Fibroblast of gingiva (primary cell): ENCODE results near the gene RNF121.

Experiments used
- DNase-seq: peaks from one replicate; pipeline ENCODE4 v3.0.0-alpha.2; 2011; ENCODE audit warnings: low read depth

RNF121 gene

DNA sequence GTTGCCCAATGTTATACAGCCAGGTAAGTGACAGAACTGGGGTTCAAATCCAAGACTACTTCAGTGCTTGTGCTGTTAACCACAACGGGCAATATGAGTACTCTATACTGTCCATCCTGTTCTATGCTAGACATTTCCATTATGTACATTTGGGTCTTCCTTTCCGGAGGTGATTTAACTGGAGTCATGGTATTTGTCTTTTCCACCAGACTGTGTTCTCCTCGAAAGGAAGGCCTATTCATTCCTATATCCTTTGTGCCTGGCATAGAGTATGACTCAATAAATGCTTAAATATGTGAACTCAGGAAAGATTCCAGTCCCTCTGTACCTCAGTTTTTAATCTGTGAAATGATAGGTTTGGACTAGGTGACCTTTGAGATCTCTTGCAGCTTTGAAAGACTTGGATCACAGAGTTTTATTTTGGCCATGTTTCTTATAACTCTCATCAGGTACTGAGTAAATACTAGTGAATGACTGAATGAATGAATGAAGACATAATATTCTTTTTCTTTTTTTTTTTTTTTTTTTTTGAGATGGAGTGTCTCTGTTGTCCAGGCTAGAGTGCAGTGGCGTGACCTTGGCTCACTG, 6.6 kb downstream of the RNF121 start:
- DNase-seq, result no peak

DNA sequence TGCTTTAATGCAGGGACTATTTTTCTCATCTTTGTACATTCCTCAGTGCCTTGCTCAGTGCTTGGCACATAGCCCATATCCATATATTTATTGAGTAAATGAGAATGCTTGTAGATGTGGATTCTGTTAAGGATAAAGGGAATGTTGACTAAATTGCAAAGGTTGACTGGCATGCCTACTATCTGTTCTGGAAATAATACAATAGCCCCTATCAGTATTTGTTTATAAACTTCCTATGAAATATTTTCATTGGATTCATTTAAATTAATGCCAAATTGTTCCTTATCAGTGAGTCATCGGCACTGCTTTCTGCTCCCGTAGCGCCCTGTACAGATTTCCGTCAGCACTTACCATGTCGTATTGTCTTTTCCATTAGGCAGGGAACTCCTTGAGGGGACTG, 8.0 kb downstream of the RNF121 start:
- no peak for DNase-seq

DNA sequence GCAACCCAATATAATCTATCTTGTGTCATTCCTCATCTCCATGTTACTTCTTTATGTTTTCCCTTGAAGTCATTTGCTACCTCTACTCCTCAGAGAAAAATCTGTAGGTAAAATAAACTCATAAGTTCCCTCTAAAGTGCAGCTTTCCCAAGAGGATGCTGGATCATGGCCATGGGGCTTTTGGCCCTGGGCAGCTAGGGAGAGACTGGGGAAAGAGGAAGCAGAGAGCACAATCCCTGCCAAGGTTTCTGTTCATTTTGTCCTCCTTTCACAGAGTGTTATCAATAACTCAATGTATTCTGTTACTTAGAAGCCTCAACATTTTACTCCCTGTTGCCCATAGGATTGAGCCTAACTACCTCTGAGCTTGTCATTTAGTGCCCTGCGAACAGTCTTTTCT, 9.0 kb downstream of the RNF121 start:
- DNase-seq, result no peak

DNA sequence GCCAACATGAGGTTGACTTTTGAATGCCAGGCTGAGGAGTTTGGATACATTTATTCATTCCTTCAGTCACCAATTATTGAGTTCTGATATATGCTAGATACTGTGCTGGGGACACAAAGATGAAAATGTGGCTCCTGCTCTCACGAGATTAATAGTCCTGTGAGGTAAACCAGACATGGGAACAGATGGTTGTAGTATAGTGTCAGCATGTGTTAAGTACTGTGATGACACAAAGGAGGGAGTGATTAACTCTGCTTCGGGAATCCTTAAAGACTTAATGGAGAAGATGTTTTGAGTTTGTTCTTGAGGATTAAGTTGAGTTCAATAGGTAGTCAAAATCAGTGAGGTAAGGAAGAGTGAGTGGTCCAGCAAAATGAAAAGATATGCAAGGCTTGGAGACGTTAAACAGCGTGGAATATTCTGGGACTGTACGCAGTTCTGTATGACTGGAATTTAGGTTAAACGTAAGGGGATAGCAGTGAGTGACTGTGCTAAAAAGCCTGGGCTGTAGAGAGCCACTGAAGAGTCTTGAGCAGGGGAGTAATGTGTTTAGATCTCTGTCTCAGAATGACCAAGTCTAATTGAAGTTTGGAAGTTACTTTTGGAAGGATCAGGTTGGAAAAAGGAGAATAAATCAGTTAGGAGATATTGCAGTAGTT, 11.8 kb downstream of the RNF121 start:
- DNase-seq, result no peak

DNA sequence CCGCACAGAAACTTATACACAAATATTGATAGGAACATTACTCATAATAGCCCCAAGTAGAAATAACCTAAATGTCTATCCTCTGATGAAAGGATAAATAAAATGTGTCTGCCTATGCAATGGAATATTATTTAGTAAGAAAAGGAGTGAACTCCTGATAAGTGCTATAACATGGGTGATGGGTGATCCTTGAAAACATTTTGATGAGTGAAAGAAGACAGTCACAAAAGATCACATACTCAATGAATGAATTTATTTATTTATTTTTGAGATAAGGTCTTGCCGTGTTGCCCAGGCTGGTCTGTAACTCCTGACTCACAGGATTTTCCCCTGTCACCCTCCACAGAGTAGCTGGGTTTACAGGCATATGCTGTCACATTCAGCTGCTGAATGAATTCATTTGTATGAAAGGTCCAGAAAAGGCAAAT, 17.3 kb downstream of the RNF121 start:
- DNase-seq, result no peak

DNA sequence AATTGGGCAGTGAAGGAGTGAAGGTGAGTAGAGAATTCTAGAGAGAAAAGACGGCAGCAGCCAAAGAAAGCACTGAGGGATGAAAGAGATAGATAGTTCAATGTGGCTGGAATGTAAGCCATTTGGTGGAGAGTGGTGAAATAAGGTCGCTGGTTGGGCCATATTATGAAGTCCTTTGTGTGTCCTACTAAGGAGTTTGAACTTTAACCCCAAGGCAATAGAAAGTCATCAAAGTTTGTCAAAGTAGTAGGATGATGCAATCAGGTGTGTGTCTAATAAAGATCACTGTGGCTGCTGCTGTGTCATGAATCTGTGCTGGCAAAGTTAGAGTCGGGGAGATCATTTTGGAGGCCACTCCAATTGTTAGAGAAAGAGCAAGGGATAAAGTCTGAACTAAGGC, 18.7 kb downstream of the RNF121 start:
- no peak for DNase-seq

DNA sequence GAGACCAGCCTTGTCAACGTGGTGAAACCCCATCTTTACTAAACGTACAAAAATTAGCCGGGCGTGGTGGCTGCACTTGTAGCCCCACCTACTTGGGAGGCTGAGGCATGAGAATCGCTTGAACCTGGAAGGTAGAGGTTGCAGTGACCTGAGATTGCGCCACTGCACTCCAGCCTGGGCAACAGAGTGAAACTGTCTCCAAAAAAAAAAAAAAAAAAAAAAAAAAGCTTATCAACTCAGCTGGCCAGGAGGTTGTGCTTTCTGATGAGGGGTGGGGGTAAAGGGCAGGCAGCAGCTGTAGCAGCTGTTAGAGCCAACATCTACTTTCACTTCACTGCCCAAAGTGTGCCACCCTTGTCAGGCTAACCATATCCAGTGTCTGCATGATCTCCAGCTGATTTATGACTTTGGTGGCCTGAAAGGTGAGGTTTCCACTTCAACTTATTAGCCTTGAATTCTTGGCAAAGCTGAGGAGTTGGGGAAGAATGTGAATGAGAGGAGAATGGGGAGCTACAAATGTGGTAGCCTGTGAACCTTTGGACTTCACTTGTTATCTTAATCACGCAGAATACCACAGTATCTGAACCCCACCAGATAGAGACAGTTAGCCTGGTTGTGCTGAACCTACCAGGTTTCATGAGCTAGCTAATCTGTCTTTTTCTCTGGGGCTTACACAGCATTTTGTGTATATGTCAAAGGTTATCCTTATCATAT, 19.6 kb downstream of the RNF121 start:
- DNase-seq, result no peak

DNA sequence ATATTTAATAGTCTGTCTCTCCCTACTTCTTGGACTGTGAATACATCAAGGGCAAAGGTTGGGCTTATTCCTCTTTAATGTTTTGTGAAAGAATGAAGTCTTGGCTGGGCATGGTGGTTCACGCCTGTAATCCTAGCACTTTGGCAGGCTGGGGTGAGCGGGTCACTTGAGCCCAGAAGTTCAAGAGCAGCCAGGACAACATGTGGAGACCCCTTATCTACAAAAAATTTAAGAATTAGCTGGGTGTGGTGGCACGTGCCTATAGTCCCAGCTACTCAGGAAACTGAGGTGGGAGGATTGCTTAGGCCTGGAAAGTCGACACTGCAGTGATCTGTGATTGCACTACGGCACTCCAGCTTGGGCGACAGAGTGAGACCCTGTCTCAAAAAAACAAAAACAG, 20.2 kb downstream of the RNF121 start:
- DNase-seq, result no peak

DNA sequence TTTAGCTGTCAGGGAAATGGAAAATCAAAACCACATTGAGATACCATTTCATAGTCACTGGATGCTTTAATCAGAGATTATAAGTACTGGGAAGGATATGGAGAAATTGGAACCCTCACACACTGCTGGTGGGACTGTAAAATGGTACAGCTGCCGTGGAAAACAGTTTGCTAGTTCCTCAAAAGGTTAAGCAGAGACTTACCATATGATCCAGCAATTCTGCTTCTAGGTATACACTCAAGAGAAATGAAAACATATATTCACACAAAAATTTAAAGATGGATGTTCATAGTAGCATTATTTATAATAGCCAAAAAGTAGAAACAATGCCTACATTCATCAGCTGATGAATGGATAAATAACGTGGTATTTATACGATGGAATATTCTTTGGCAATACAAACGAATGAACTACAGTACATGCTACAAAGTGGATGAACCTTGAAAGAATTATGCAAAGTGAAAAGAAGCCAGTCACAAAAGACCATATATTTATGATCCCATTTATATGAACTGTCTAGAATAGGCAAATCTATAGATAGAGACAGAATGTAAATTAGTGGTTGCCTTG, 23.0 kb downstream of the RNF121 start:
- no peak for DNase-seq

DNA sequence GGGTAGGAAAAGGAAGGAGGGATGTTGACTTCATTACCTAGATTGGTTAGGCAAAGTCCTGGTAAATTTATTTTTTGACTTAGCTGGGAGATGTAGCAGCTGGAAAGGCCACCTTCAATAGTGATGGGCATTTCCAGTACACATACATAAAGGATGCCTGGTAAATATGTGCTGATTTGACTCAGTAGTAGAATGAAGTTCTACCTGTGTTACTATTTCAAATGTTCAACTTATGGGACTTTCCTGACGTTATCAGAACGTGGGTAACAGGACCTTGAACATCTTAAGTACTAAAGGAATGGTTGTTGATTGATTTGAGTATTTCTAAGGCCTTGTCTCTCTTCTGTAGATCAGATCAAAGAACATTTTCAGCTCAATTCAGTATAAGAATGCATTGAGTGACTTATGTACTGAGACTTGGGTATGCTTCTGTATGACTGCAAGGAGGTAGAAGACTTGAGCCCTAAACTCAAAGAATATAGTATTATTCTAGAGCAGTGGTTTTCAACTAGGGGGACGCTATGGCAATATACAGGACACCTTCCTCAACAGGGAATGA, 27.1 kb downstream of the RNF121 start:
- DNase-seq, result no peak

DNA sequence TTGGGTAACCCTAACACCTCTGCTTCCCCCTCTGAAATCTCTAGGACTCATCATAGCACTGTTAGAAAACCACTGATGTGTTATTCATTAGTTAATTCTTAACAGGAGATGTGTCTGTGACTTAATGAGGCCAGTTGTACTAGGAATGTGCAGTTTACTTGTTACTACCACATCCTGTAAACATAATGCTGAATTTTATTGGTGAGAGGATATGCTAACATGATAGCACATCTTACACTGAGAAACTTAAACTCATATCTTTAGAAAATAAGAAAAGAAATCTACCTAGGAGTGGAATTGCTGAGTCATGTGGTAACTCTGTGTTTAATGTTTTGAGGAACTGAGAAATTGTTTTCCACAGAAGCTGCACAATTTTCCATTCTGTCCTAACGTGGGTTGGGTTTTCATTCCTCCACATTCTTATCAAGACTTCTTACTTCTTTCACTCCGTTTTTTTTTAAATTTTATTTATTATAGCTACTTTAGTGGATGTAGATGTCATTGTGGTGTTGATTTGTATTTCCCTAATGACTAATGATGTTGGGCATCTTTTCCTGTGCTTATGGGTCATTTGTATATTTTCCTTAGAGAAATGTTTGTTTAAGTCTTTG, 33.7 kb downstream of the RNF121 start:
- DNase-seq, result peak; percentile 59

DNA sequence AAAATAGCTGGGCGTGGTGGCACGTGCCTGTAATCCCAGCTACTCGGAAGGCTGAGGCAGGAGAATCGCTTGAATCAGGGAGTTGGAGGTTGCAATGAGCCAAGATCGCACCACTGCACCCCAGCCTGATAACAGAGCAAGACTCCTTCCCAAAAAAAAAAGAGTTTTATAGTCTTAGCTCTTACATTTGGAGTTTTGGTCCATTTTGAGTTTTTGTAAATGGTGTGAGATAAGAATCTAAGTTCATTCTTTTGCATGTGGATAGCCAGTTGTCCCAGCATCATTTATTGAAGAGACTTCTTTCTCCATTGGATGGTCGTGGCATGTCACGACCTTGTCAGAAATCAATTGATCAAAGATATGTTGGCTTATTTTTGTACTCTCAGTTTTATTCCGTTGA, 34.6 kb downstream of the RNF121 start:
- DNase-seq, result no peak

DNA sequence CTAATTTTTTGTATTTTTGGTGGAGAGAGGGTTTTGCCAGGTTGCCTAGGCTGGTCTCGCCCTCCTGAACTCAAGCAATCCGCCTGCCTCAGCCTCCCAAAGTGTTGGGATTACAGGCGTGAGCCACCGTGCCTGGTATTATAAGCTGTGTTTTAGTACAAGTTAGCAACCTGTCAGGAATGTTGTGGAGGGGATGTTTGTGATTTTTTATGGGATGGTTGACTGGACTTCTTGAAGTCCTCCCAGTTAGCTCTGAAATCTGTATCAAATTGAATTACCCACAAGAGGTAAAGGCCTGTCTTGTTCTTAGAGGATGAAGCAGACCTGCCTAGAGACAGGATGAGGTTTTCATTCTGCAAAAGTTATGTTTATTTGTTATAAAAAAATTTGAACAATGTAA, 35.8 kb downstream of the RNF121 start:
- DNase-seq, result no peak

DNA sequence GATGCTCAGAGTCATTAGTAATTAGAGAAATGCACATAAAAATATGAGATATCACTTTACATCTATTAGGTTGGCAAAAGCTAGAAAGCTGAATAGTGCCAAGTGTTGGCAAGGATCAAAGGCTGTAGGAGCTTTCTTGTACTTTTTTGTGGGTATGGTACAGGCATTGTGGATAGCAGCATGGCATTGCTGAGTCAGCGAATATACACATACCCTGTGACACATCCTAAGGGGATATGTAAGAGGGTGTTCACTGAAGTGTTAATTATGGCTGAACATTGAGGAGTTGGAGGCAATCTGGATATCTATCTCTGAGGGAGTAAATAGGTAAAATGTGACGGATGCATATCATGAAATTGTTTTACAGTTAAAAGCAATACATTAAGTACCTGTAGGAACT, 42.8 kb downstream of the RNF121 start:
- DNase-seq, result no peak

DNA sequence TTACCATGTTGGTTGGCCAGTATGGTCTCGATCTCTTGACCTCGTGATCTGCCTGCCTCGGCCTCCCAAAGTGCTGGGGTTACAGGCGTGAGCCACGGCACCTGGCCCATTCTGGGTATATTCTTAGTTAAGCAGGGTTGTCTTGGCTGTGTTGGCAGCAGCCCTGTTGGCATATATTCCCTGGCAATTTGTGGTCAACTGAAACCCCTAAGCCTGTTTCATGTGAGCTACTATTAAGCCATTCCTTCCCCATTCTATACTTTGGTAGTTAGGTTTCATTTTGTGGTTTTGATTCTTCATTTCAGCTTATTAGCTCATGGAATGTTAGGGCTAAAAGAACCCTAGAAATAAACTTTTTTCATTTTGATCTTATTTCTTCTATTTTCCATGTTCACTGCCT, 47.7 kb downstream of the RNF121 start:
- no peak for DNase-seq

DNA sequence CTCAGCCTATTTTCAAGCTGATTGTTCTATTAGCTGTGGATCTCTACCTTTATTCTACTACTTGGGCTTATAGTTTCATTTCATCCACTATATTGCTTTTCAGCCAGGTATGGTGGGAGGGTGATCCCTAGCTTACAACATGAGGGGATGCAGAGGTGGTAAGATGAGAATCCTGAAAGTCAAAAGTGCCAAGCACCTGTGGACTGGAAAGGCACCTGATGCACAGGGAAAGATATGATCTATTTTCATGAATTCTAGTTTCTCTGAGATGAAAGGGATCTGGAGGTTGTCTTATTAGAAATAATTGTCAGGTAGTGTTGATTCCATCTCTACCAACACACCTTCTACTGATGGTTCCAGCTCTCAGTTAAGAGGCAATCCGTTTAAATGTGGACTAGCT, 48.2 kb downstream of the RNF121 start:
- no peak for DNase-seq

DNA sequence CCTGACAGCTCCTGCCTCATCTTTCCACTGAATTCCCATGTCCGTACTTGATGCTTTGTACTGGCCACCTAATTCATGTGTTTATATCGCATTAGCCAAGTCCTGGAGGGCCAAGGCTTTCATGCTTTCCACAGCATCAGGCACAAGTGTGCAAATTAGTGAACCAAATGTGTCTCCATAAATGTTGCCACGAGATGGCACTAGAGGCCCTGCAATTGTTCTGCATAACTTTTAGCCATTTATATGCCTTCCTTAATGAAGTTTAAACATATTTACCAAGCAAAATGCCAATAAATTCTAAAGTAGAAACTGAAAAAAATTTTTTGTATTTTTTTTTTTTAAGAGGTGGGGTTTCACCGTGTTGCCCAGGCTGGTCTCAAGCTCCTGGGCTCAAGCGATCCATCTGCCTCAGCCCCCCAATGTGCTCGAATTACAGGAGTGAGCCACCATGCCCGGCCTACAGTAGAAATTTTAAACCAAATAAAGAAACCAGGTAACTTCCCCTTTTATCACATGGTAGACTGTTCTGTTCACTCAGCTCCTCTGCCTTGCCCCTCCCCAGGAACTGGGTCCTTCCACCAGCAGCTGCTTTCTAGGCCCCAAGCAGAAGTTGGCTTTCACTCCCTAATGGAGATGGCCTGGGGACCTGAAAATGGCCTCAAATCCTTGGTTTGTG, 49.0 kb downstream of the RNF121 start:
- DNase-seq, result peak; percentile 39

DNA sequence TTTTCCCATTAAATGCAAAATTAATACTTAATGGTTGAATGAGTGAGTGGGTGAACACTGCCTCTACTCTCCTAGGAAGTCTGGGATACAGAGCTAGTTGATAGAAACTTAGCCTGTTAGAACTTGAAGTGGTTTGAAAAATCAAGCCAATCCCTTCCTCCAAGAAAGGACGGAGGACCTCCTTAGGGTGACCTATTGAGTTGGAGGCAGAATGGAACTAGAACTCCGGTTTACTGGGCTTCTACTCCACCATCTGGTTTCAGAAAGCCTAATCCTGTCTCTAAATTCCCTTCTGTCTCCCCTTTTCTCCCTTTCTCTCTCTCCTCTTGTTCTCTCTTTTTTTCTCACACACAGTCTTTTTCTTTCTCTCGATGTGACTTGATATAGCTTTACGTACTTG, 50.2 kb downstream of the RNF121 start:
- DNase-seq, result no peak

DNA sequence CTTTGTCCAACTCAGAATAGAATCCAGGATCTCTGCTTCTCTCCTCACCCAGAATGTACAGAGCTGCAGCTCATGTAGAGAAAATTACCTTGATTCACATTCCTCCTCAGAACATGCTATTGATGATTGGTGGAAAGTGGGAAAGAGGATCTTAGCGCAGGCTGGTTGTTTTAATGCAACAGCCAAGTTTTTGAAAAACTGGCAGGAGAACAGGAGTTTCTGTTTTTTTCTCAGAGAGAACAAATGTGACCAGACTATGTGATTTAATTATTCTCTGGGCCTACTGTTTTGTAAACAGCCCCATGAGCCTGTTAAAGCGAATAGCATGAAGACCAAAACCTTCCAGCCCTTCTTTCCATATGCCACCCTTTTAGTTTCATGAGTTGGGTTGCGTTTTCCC, 50.8 kb downstream of the RNF121 start:
- DNase-seq, result no peak

DNA sequence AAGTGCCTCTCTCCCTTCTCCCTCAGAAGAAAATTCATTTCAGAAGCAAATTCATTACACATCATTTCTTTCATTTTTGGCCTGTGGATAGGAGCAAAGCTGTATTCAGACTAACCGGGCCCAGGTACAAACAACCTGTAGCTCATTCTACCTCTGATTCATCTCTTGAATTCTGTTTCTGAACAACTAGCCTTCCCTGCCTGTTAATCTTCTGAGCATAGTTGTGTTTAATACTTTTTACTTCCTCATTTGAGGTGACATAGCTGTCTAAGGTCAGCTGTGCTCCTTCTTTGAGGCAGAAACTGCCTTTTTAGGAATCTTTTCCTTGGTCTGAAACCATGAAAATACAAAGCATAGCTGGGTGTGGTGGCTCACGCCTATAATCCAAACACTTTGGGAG, 57.3 kb downstream of the RNF121 start:
- no peak for DNase-seq

DNA sequence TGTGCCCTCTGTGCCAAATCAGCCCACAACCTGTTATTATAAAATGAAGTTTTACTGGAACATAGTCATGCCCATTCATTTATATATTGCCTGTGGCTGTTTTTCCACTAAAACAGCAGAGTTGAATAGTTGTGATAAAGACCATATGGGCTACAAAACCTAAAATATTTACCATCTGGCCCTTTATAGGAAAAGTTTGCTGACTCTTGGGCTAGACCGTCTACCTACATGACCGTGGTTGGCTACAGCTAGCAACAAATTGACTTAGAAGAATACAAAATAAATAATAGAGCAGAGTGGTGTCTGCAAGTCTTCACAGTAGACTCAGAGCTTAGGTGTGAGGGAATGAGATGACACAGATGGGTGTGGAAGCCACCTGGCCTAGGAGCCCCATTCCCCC, 58.7 kb downstream of the RNF121 start:
- DNase-seq, result no peak

DNA sequence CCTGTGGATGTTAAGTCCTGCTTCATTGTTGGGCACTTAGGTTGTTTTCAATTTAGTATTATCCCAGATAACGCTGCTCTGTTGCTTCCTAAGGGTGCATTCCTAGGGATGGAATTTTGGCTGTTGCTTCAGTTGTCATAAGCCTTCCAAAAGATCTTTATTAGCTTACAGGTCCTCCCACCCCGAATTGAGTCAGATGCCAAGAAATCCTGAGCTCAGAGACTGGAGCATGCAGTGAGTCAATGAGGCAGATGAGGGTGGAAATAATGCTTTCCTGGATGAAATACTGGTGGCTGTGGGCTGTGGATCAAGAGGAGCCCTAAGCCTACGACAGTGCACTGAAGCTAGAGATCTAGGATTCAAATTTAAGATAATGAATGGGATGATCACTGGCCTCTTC, 59.2 kb downstream of the RNF121 start:
- DNase-seq, result peak; percentile 51
